ENCODE data around the gene ARHGAP44.

Gene ARHGAP44

GRCh38 chr17:13030459-13031300 is 241.4 kb downstream of the ARHGAP44 start:
- Histone ChIP-seq H2AFZ (ENCODE audit: low read length, unreplicated experiment) (peak overlapping the region; percentile 59), H3K79me2 (ENCODE audit: control insufficient read depth, insufficient read depth, low read length, unreplicated experiment) (no peaks in the 10 kb centered on the region), H3K27ac (ENCODE audit: low read depth, low read length) (no peak overlapping the region), H3K36me3 (ENCODE audit: insufficient read depth, low read length) (no peaks in the 10 kb centered on the region), H3K4me3 (ENCODE audit: low read depth, low read length) (no peak overlapping the region), H3K27me3 (ENCODE audit: insufficient read depth, low read length) (0 out of 2 replicates have a peak, but pooled peaks cover 6% of the 10 kb centered on the region), H3K4me1 (ENCODE audit: control insufficient read depth, insufficient read depth, low read length, unreplicated experiment) (no peaks in the 10 kb centered on the region)

- no peaks in the 10 kb centered on the region for H3K36me3 ChIP-seq (ENCODE audit: insufficient read depth, low read length)
- no peaks in the 10 kb centered on the region for H3K4me1 ChIP-seq (ENCODE audit: control insufficient read depth, insufficient read depth, low read length, unreplicated experiment)
- H3K79me2 ChIP-seq (ENCODE audit: control insufficient read depth, insufficient read depth, low read length, unreplicated experiment): no peaks in the 10 kb centered on the region
- peak overlapping the region; percentile 47 for H2AFZ ChIP-seq (ENCODE audit: low read length, unreplicated experiment)
- H3K4me3 ChIP-seq (ENCODE audit: low read depth, low read length): no peak overlapping the region
- no peak overlapping the region for H3K27ac ChIP-seq (ENCODE audit: low read depth, low read length)
- H3K27me3 ChIP-seq (ENCODE audit: insufficient read depth, low read length): 0 out of 2 replicates have a peak, but pooled peaks cover 1% of the 10 kb centered on the region
These were observed 242.5 kb downstream of the ARHGAP44 start for GRCh38 chr17:13031718-13032350.

- H3K79me2 ChIP-seq (ENCODE audit: control insufficient read depth, insufficient read depth, low read length, unreplicated experiment): no peaks in the 10 kb centered on the region
- H2AFZ ChIP-seq (ENCODE audit: low read length, unreplicated experiment): no peak overlapping the region
- H3K4me1 ChIP-seq (ENCODE audit: control insufficient read depth, insufficient read depth, low read length, unreplicated experiment): no peaks in the 10 kb centered on the region
- no peak overlapping the region for H3K27ac ChIP-seq (ENCODE audit: low read depth, low read length)
- H3K27me3 ChIP-seq (ENCODE audit: insufficient read depth, low read length): peaks cover 10% of the 10 kb centered on the region; the same call in 1 of the 2 replicates
- no peak overlapping the region for H3K4me3 ChIP-seq (ENCODE audit: low read depth, low read length)
- H3K36me3 ChIP-seq (ENCODE audit: insufficient read depth, low read length): no peaks in the 10 kb centered on the region
These were observed 246.1 kb downstream of the ARHGAP44 start for GRCh38 chr17:13035420-13035819.

- H3K4me3 ChIP-seq (ENCODE audit: low read depth, low read length): no peak overlapping the region
- H3K36me3 ChIP-seq (ENCODE audit: insufficient read depth, low read length): no peaks in the 10 kb centered on the region
- no peak overlapping the region for H3K27ac ChIP-seq (ENCODE audit: low read depth, low read length)
- H3K4me1 ChIP-seq (ENCODE audit: control insufficient read depth, insufficient read depth, low read length, unreplicated experiment): no peaks in the 10 kb centered on the region
- H3K79me2 ChIP-seq (ENCODE audit: control insufficient read depth, insufficient read depth, low read length, unreplicated experiment): no peaks in the 10 kb centered on the region
- H3K27me3 ChIP-seq (ENCODE audit: insufficient read depth, low read length): peaks cover 21% of the 10 kb centered on the region; the same call in 1 of the 2 replicates
- H2AFZ ChIP-seq (ENCODE audit: low read length, unreplicated experiment): no peak overlapping the region
These were observed 247.5 kb downstream of the ARHGAP44 start for GRCh38 chr17:13036751-13037150.

GRCh38 chr17:13038931-13039665 is 249.8 kb downstream of the ARHGAP44 start:
- no peaks in the 10 kb centered on the region for H3K4me1 ChIP-seq (ENCODE audit: control insufficient read depth, insufficient read depth, low read length, unreplicated experiment)
- H3K36me3 ChIP-seq (ENCODE audit: insufficient read depth, low read length): no peaks in the 10 kb centered on the region
- H3K27me3 ChIP-seq (ENCODE audit: insufficient read depth, low read length): peaks cover 29% of the 10 kb centered on the region; the same call in 1 of the 2 replicates
- H2AFZ ChIP-seq (ENCODE audit: low read length, unreplicated experiment): no peak overlapping the region
- H3K4me3 ChIP-seq (ENCODE audit: low read depth, low read length): no peak overlapping the region
- H3K27ac ChIP-seq (ENCODE audit: low read depth, low read length): no peak overlapping the region
- no peaks in the 10 kb centered on the region for H3K79me2 ChIP-seq (ENCODE audit: control insufficient read depth, insufficient read depth, low read length, unreplicated experiment)

All from ACC112 (cell line).